ENCODE measurements around the gene PLEKHJ1. TPM values are rescaled to one million over a fixed set of nuclear protein-coding genes. Genes with fewer than 3 reads are reported as not detected.

Gene PLEKHJ1
- total and polyA plus RNA-seq, 4 donors: 24.9 to 56.2 (median 44.3) TPM

GRCh38 chr19:2228157-2229030 is 7.7 kb downstream of the PLEKHJ1 start:
- H3K4me1 ChIP-seq (ENCODE audit: control insufficient read depth in 1 of 2, insufficient read depth in 2 of 2, low read length in 2 of 2): no peaks in the 10 kb centered on the region
- H3K4me3 ChIP-seq (ENCODE audit: low read length in 2 of 2): no peak overlapping the region
- DNase-seq: no peak
- WGBS, 2 donors: 77 to 79% methylated on average over 46 to 48 of the region's 48 CpGs
- intact Hi-C loops (cut with DNase I): no loop called here
- H3K9me3 ChIP-seq (ENCODE audit: control insufficient read depth, low read length): no peaks in the 10 kb centered on the region
- peaks cover 0 to 6% of the 10 kb centered on the region in 2 donors for H3K36me3 ChIP-seq (ENCODE audit: control insufficient read depth in 1 of 2, insufficient read depth in 2 of 2, low read length in 1 of 2)
- ATAC-seq (ENCODE audit: low FRiP score): no peak
- H3K27ac ChIP-seq (ENCODE audit: low read depth in 1 of 2, low read length in 2 of 2): no peak overlapping the region
- H3K27me3 ChIP-seq (ENCODE audit: control insufficient read depth in 1 of 2, insufficient read depth in 2 of 2, low read length in 1 of 2): no peaks in the 10 kb centered on the region

- H3K9me3 ChIP-seq (ENCODE audit: control insufficient read depth, low read length): no peaks in the 10 kb centered on the region
- no peak overlapping the region for H3K4me3 ChIP-seq (ENCODE audit: low read length in 2 of 2)
- no peaks in the 10 kb centered on the region for H3K4me1 ChIP-seq (ENCODE audit: control insufficient read depth in 1 of 2, insufficient read depth in 2 of 2, low read length in 2 of 2)
- DNase-seq (no peak), ATAC-seq (ENCODE audit: low FRiP score) (no peak)
- intact Hi-C loops (cut with DNase I): no loop called here
- peaks cover 0 to 6% of the 10 kb centered on the region in 2 donors for H3K36me3 ChIP-seq (ENCODE audit: control insufficient read depth in 1 of 2, insufficient read depth in 2 of 2, low read length in 1 of 2)
- no peaks in the 10 kb centered on the region for H3K27me3 ChIP-seq (ENCODE audit: control insufficient read depth in 1 of 2, insufficient read depth in 2 of 2, low read length in 1 of 2)
- no peak overlapping the region for H3K27ac ChIP-seq (ENCODE audit: low read depth in 1 of 2, low read length in 2 of 2)
- 89 to 92% methylated on average over 63 to 67 of the region's 67 CpGs for WGBS, 2 donors
Observed at GRCh38 chr19:2227415-2228156, 8.5 kb downstream of the PLEKHJ1 start.

GRCh38 chr19:2226840-2227360 is 9.2 kb downstream of the PLEKHJ1 start:
- ATAC-seq (ENCODE audit: low FRiP score) (no peak), DNase-seq (no peak)
- H3K9me3 ChIP-seq (ENCODE audit: control insufficient read depth, low read length): no peaks in the 10 kb centered on the region
- H3K27ac ChIP-seq (ENCODE audit: low read depth in 1 of 2, low read length in 2 of 2): no peak overlapping the region
- H3K27me3 ChIP-seq (ENCODE audit: control insufficient read depth in 1 of 2, insufficient read depth in 2 of 2, low read length in 1 of 2): no peaks in the 10 kb centered on the region
- WGBS, 2 donors: 96% methylated on average over 53 of the region's 53 CpGs
- H3K36me3 ChIP-seq (ENCODE audit: control insufficient read depth in 1 of 2, insufficient read depth in 2 of 2, low read length in 1 of 2): peaks cover 0 to 6% of the 10 kb centered on the region in 2 donors
- no peak overlapping the region for H3K4me3 ChIP-seq (ENCODE audit: low read length in 2 of 2)
- H3K4me1 ChIP-seq (ENCODE audit: control insufficient read depth in 1 of 2, insufficient read depth in 2 of 2, low read length in 2 of 2): no peaks in the 10 kb centered on the region
- intact Hi-C loops (cut with DNase I): no loop called here

- ATAC-seq (ENCODE audit: low FRiP score) (no peak), DNase-seq (no peak)
- intact Hi-C loops (cut with DNase I): no loop called here
- H3K27ac ChIP-seq (ENCODE audit: low read depth in 1 of 2, low read length in 2 of 2): no peak overlapping the region
- WGBS, 2 donors: 93 to 95% methylated on average over 48 to 59 of the region's 59 CpGs
- H3K9me3 ChIP-seq (ENCODE audit: control insufficient read depth, low read length): no peaks in the 10 kb centered on the region
- H3K4me3 ChIP-seq (ENCODE audit: low read length in 2 of 2): no peak overlapping the region
- H3K36me3 ChIP-seq (ENCODE audit: control insufficient read depth in 1 of 2, insufficient read depth in 2 of 2, low read length in 1 of 2): peaks cover 0 to 6% of the 10 kb centered on the region in 2 donors
- H3K27me3 ChIP-seq (ENCODE audit: control insufficient read depth in 1 of 2, insufficient read depth in 2 of 2, low read length in 1 of 2): no peaks in the 10 kb centered on the region
- H3K4me1 ChIP-seq (ENCODE audit: control insufficient read depth in 1 of 2, insufficient read depth in 2 of 2, low read length in 2 of 2): no peaks in the 10 kb centered on the region
Observed at GRCh38 chr19:2226051-2226839, 9.9 kb downstream of the PLEKHJ1 start.

- peaks cover 0 to 6% of the 10 kb centered on the region in 2 donors for H3K36me3 ChIP-seq (ENCODE audit: control insufficient read depth in 1 of 2, insufficient read depth in 2 of 2, low read length in 1 of 2)
- no peaks in the 10 kb centered on the region for H3K9me3 ChIP-seq (ENCODE audit: control insufficient read depth, low read length)
- intact Hi-C loops (cut with DNase I): no loop called here
- H3K27me3 ChIP-seq (ENCODE audit: control insufficient read depth in 1 of 2, insufficient read depth in 2 of 2, low read length in 1 of 2): no peaks in the 10 kb centered on the region
- no peak for DNase-seq
- H3K27ac ChIP-seq (ENCODE audit: low read depth in 1 of 2, low read length in 2 of 2): no peak overlapping the region
- no peak for ATAC-seq (ENCODE audit: low FRiP score)
- no peaks in the 10 kb centered on the region for H3K4me1 ChIP-seq (ENCODE audit: control insufficient read depth in 1 of 2, insufficient read depth in 2 of 2, low read length in 2 of 2)
- WGBS, 2 donors: 95% methylated on average over 32 of the region's 32 CpGs
- no peak overlapping the region for H3K4me3 ChIP-seq (ENCODE audit: low read length in 2 of 2)
Observed at GRCh38 chr19:2225415-2226050, 10.6 kb downstream of the PLEKHJ1 start.

GRCh38 chr19:2224754-2225349 is 11.3 kb downstream of the PLEKHJ1 start:
- no peak overlapping the region for H3K4me3 ChIP-seq (ENCODE audit: low read length in 2 of 2)
- 81 to 82% methylated on average over 13 of the region's 13 CpGs for WGBS, 2 donors
- intact Hi-C loops (cut with DNase I): no loop called here
- peaks cover 0 to 4% of the 10 kb centered on the region in 2 donors for H3K36me3 ChIP-seq (ENCODE audit: control insufficient read depth in 1 of 2, insufficient read depth in 2 of 2, low read length in 1 of 2)
- H3K4me1 ChIP-seq (ENCODE audit: control insufficient read depth in 1 of 2, insufficient read depth in 2 of 2, low read length in 2 of 2): no peaks in the 10 kb centered on the region
- no peaks in the 10 kb centered on the region for H3K27me3 ChIP-seq (ENCODE audit: control insufficient read depth in 1 of 2, insufficient read depth in 2 of 2, low read length in 1 of 2)
- no peak for DNase-seq
- ATAC-seq (ENCODE audit: low FRiP score): no peak
- H3K27ac ChIP-seq (ENCODE audit: low read depth in 1 of 2, low read length in 2 of 2): no peak overlapping the region
- no peaks in the 10 kb centered on the region for H3K9me3 ChIP-seq (ENCODE audit: control insufficient read depth, low read length)

- Histone ChIP-seq H3K36me3 (ENCODE audit: control insufficient read depth in 1 of 2, insufficient read depth in 2 of 2, low read length in 1 of 2) (peaks cover 0 to 4% of the 10 kb centered on the region in 2 donors), H3K4me1 (ENCODE audit: control insufficient read depth in 1 of 2, insufficient read depth in 2 of 2, low read length in 2 of 2) (no peaks in the 10 kb centered on the region), H3K4me3 (ENCODE audit: low read length in 2 of 2) (no peak overlapping the region), H3K27ac (ENCODE audit: low read depth in 1 of 2, low read length in 2 of 2) (no peak overlapping the region), H3K27me3 (ENCODE audit: control insufficient read depth in 1 of 2, insufficient read depth in 2 of 2, low read length in 1 of 2) (no peaks in the 10 kb centered on the region), H3K9me3 (ENCODE audit: control insufficient read depth, low read length) (no peaks in the 10 kb centered on the region)
- ATAC-seq (ENCODE audit: low FRiP score) (no peak), DNase-seq (no peak)
- WGBS, 2 donors: 88 to 90% methylated on average over 14 of the region's 14 CpGs
- intact Hi-C loops (cut with DNase I): no loop called here
Observed at GRCh38 chr19:2223959-2224358, 12.2 kb downstream of the PLEKHJ1 start.

- Histone ChIP-seq H3K27me3 (ENCODE audit: control insufficient read depth in 1 of 2, insufficient read depth in 2 of 2, low read length in 1 of 2) (no peaks in the 10 kb centered on the region), H3K4me3 (ENCODE audit: low read length in 2 of 2) (no peak overlapping the region), H3K9me3 (ENCODE audit: control insufficient read depth, low read length) (no peaks in the 10 kb centered on the region), H3K27ac (ENCODE audit: low read depth in 1 of 2, low read length in 2 of 2) (no peak overlapping the region), H3K36me3 (ENCODE audit: control insufficient read depth in 1 of 2, insufficient read depth in 2 of 2, low read length in 1 of 2) (peaks cover 0 to 4% of the 10 kb centered on the region in 2 donors), H3K4me1 (ENCODE audit: control insufficient read depth in 1 of 2, insufficient read depth in 2 of 2, low read length in 2 of 2) (no peaks in the 10 kb centered on the region)
- ATAC-seq (ENCODE audit: low FRiP score) (no peak), DNase-seq (no peak)
- intact Hi-C loops (cut with DNase I): no loop called here
- 86 to 89% methylated on average over 16 to 18 of the region's 18 CpGs for WGBS, 2 donors
Observed at GRCh38 chr19:2223391-2223790, 12.7 kb downstream of the PLEKHJ1 start.
